Measurements from ENCODE around the gene PAQR6.

DNA sequence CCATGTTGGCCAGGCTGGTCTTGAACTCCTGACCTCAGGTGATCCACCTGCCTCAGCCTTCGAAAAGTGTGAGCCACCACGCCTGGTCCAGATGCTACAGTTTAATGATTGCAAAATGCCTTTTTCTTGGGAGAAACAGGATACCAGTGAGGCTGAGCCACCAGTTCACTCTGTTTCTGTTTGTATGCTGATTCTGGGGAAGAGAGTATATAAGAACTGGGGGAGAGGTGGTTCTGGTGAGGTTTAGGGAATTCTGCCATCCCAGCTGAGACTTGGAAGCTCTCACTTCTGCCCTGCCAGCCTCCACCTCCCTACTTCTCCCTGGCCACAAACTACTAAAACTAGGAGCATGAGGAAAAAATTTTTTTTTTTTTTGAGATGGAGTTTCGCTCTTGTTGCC, 43.2 kb downstream of the PAQR6 start:
- TF ChIP-seq, protein P1, sequence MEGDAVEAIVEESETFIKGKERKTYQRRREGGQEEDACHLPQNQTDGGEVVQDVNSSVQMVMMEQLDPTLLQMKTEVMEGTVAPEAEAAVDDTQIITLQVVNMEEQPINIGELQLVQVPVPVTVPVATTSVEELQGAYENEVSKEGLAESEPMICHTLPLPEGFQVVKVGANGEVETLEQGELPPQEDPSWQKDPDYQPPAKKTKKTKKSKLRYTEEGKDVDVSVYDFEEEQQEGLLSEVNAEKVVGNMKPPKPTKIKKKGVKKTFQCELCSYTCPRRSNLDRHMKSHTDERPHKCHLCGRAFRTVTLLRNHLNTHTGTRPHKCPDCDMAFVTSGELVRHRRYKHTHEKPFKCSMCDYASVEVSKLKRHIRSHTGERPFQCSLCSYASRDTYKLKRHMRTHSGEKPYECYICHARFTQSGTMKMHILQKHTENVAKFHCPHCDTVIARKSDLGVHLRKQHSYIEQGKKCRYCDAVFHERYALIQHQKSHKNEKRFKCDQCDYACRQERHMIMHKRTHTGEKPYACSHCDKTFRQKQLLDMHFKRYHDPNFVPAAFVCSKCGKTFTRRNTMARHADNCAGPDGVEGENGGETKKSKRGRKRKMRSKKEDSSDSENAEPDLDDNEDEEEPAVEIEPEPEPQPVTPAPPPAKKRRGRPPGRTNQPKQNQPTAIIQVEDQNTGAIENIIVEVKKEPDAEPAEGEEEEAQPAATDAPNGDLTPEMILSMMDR (IDR thresholded peaks at IDR 0.05) = no peak
- no peak for TF ChIP-seq POLR2A (IDR thresholded peaks at IDR 0.05)
